ENCODE data around the gene DRP2.
"Not testable (repeated sequence)": the region's sequence is repeated elsewhere in the genome, so short reads cannot be mapped to it uniquely, and the experiment has no call there.

Gene DRP2

GRCh38 chrX:101219116-101219863 is at the start of gene DRP2:
TSS of gene DRP2 (plus strand) at chrX:101219786. CDS start at chrX:101231648, 11,862 bp downstream.
- no peak for DNase-seq (ENCODE audit: low read depth)

- DNase-seq (ENCODE audit: low read depth) = no peak
Observed at GRCh38 chrX:101171883-101172400, 47.6 kb upstream of the DRP2 start.

GRCh38 chrX:101176439-101176838 is 43.1 kb upstream of the DRP2 start:
- DNase-seq (ENCODE audit: low read depth) = no peak

- DNase-seq (ENCODE audit: low read depth) = not testable (repeated sequence)
Observed at GRCh38 chrX:101184876-101185275, 34.7 kb upstream of the DRP2 start.

- DNase-seq (ENCODE audit: low read depth) = not testable (repeated sequence)
Observed at GRCh38 chrX:101187961-101188360, 31.6 kb upstream of the DRP2 start.

- no peak for DNase-seq (ENCODE audit: low read depth)
Observed at GRCh38 chrX:101190736-101191135, 28.9 kb upstream of the DRP2 start.

- DNase-seq (ENCODE audit: low read depth) = no peak
Observed at GRCh38 chrX:101191217-101191750, 28.3 kb upstream of the DRP2 start.

- DNase-seq (ENCODE audit: low read depth) = no peak
Observed at GRCh38 chrX:101195442-101196173, 24.0 kb upstream of the DRP2 start.

- DNase-seq (ENCODE audit: low read depth) = no peak
Observed at GRCh38 chrX:101203761-101204351, 15.7 kb upstream of the DRP2 start.

GRCh38 chrX:101206471-101206870 is 13.1 kb upstream of the DRP2 start:
- DNase-seq (ENCODE audit: low read depth) = no peak

GRCh38 chrX:101208152-101208905 is 11.3 kb upstream of the DRP2 start:
- no peak for DNase-seq (ENCODE audit: low read depth)

GRCh38 chrX:101210630-101211029 is 9.0 kb upstream of the DRP2 start:
- DNase-seq (ENCODE audit: low read depth) = no peak

- DNase-seq (ENCODE audit: low read depth) = no peak
Observed at GRCh38 chrX:101217689-101218088, 1.9 kb upstream of the DRP2 start.

- no peak for DNase-seq (ENCODE audit: low read depth)
Observed at GRCh38 chrX:101219864-101220346, 319 bp downstream of the DRP2 start.

- no peak for DNase-seq (ENCODE audit: low read depth)
Observed at GRCh38 chrX:101220662-101221260, 1.2 kb downstream of the DRP2 start.

- DNase-seq (ENCODE audit: low read depth) = no peak
Observed at GRCh38 chrX:101223226-101223625, 3.6 kb downstream of the DRP2 start.

GRCh38 chrX:101229170-101229569 is 9.6 kb downstream of the DRP2 start:
- DNase-seq (ENCODE audit: low read depth) = no peak

GRCh38 chrX:101230636-101231035 is 11.1 kb downstream of the DRP2 start:
- DNase-seq (ENCODE audit: low read depth) = no peak

GRCh38 chrX:101231080-101231479 is 11.5 kb downstream of the DRP2 start:
- DNase-seq (ENCODE audit: low read depth) = no peak

GRCh38 chrX:101232316-101232715 is 12.7 kb downstream of the DRP2 start:
- no peak for DNase-seq (ENCODE audit: low read depth)

GRCh38 chrX:101237041-101237440 is 17.5 kb downstream of the DRP2 start:
- no peak for DNase-seq (ENCODE audit: low read depth)

Measured in CMK (cell line).